ENCODE results near the gene NRAP. TPM values are rescaled to one million over a fixed set of nuclear protein-coding genes. Genes with fewer than 3 reads are reported as not detected.

Gene NRAP
- total RNA-seq, 2 donors from 2014 or later, result not detected

DNA sequence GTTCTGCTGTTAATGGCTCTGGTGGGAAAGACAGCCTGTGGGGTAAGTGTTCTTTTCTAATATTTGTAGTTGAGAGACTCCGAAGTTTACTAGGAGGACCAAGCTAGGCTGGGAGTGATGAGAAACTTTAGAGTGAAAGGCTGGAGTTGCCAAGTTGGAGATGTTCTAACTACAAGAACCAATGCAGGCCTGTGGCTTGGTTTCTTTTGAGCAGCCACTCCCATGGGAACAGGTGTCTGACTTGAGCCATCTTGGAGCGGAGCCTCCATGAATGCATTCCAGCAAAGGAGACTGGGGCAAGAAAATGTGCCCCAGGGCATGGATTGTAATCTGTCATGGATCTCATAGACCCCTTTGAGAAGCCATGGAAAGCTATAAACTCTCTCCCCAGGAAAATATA lies 110.7 kb downstream of the NRAP start:
- Histone ChIP-seq H3K4me3 (no peak overlapping the region), H3K27me3 (replicated peaks; ENCODE audit: insufficient read depth) (no peaks in the 10 kb centered on the region), H3K27ac (no peak overlapping the region), H3K4me1 (ENCODE audit: control insufficient read depth in 1 of 2, low read depth in 2 of 2) (peaks cover 3 to 15% of the 10 kb centered on the region in 2 donors), H3K9me3 (no peaks in the 10 kb centered on the region), H3K36me3 (no peaks in the 10 kb centered on the region)
- TF ChIP-seq, protein P1, sequence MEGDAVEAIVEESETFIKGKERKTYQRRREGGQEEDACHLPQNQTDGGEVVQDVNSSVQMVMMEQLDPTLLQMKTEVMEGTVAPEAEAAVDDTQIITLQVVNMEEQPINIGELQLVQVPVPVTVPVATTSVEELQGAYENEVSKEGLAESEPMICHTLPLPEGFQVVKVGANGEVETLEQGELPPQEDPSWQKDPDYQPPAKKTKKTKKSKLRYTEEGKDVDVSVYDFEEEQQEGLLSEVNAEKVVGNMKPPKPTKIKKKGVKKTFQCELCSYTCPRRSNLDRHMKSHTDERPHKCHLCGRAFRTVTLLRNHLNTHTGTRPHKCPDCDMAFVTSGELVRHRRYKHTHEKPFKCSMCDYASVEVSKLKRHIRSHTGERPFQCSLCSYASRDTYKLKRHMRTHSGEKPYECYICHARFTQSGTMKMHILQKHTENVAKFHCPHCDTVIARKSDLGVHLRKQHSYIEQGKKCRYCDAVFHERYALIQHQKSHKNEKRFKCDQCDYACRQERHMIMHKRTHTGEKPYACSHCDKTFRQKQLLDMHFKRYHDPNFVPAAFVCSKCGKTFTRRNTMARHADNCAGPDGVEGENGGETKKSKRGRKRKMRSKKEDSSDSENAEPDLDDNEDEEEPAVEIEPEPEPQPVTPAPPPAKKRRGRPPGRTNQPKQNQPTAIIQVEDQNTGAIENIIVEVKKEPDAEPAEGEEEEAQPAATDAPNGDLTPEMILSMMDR (IDR thresholded peaks at IDR 0.05), result no peak
- ATAC-seq (ENCODE audit: insufficient number of reproducible peaks, low FRiP score, low read depth) (no peak), DNase-seq (ENCODE audit: low spot score) (no peak)

DNA sequence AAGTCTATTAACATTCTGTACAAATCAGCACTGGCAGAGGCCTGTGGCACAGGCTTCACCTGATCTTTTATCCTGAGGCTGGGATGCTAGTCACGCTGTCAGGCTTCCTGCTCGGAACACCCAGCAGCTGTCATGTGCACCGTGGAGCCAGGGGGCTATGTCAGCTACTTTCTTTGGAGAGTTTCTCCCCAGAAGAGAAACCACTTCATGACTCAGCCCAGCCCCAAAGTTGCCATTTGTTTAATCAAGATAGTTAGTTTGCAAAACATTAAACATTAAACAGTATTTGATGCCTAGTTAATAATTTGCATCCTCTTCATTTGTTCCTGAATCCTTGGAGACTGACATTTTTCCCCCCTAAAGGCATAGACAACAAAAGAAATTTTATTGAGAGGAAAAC lies 111.1 kb downstream of the NRAP start, which contains the start of gene HABP2:
Gene HABP2, plus strand, starts transcription at position 353 of the 400 bp plus-strand sequence. CDS start 69 bp downstream, outside the sequence.
- Histone ChIP-seq H3K36me3 (no peaks in the 10 kb centered on the region), H3K9me3 (no peaks in the 10 kb centered on the region), H3K27me3 (replicated peaks; ENCODE audit: insufficient read depth) (no peaks in the 10 kb centered on the region), H3K27ac (no peak within 1 kb of the TSS), H3K4me3 (no peak within 1 kb of the TSS), H3K4me1 (ENCODE audit: control insufficient read depth in 1 of 2, low read depth in 2 of 2) (peaks cover 0 to 10% of the 10 kb centered on the region in 2 donors)
- DNase-seq (ENCODE audit: low spot score) (no peak), ATAC-seq (ENCODE audit: insufficient number of reproducible peaks, low FRiP score, low read depth) (no peak)
- TF ChIP-seq, protein P1 (IDR thresholded peaks at IDR 0.05), result no peak

DNA sequence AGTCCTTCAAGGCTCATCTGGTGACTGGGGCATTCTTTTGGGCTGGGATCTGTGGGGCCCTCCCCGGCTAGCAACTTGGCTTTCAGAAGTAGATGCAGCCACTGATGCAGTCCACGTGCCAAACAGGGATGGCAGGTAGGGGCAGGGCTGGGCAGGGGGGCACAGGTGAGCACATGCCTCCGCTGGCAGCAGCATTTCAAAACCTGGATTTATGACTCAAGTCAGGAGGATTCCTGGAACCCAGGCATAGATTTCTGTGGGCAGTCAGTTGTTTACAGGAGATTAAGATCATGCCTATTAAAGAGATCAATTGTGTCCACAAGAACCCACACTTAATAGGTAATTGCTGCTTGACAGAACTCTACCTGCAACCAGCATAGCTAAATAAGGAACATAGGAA lies 111.8 kb downstream of the NRAP start:
- H3K27me3 ChIP-seq (replicated peaks; ENCODE audit: insufficient read depth), result no peaks in the 10 kb centered on the region
- TF ChIP-seq, protein P1 (IDR thresholded peaks at IDR 0.05), result no peak
- no peak overlapping the region for H3K4me3 ChIP-seq
- ATAC-seq (ENCODE audit: insufficient number of reproducible peaks, low FRiP score, low read depth), result no peak
- H3K9me3 ChIP-seq, result no peaks in the 10 kb centered on the region
- H3K4me1 ChIP-seq (ENCODE audit: control insufficient read depth in 1 of 2, low read depth in 2 of 2), result peaks cover 0 to 3% of the 10 kb centered on the region in 2 donors
- H3K36me3 ChIP-seq, result no peaks in the 10 kb centered on the region
- H3K27ac ChIP-seq, result no peak overlapping the region
- no peak for DNase-seq (ENCODE audit: low spot score)

DNA sequence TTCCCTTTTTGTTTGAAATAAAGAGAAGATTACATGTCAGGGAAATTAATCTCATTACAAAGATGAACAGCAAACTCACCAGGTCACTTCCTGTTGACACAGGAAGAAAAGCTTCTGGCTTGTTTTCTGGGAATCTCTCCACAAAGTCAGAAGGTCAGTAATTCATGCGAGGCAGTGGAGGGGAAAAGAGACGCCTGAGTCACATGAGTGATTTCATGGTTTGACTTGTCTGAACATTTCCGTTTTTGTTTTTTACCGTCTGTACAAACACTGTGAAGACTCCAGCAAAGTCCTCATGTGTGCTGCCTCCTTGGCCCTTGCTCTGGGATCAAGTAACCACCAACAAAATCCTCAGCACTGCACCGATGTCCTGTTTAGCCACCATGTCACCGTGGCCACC lies 113.5 kb downstream of the NRAP start:
- H3K4me3 ChIP-seq, result no peak overlapping the region
- TF ChIP-seq, protein P1 (IDR thresholded peaks at IDR 0.05), result no peak
- no peak for DNase-seq (ENCODE audit: low spot score)
- no peaks in the 10 kb centered on the region for H3K27me3 ChIP-seq (replicated peaks; ENCODE audit: insufficient read depth)
- no peak overlapping the region for H3K27ac ChIP-seq
- ATAC-seq (ENCODE audit: insufficient number of reproducible peaks, low FRiP score, low read depth), result no peak
- H3K9me3 ChIP-seq, result no peaks in the 10 kb centered on the region
- H3K4me1 ChIP-seq (ENCODE audit: control insufficient read depth in 1 of 2, low read depth in 2 of 2), result no peaks in the 10 kb centered on the region
- no peaks in the 10 kb centered on the region for H3K36me3 ChIP-seq

DNA sequence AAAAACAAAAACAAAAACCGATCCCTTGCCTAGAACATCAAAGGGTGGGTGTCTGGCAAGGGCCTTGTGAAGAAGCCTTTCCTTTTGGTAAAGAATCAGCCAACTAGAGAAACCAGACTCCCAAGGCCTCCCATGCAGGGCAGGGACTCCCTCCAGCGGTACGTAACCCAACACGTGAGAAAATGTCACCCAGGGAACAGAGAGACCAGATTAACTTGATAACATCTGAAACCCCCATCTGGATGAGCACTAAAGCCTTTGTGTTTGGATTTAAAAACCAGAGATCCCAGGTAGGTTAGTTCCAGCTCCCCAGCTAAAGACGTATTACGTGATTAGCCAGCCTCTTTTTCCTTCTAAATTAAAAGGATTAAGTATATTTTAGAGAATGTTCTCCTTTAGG lies 114.0 kb downstream of the NRAP start:
- Histone ChIP-seq H3K27me3 (replicated peaks; ENCODE audit: insufficient read depth) (no peaks in the 10 kb centered on the region), H3K9me3 (no peaks in the 10 kb centered on the region), H3K4me3 (no peak overlapping the region), H3K4me1 (ENCODE audit: control insufficient read depth in 1 of 2, low read depth in 2 of 2) (no peaks in the 10 kb centered on the region), H3K36me3 (no peaks in the 10 kb centered on the region), H3K27ac (no peak overlapping the region)
- TF ChIP-seq, protein P1 (IDR thresholded peaks at IDR 0.05), result no peak
- DNase-seq (ENCODE audit: low spot score) (no peak), ATAC-seq (ENCODE audit: insufficient number of reproducible peaks, low FRiP score, low read depth) (no peak)

Measured in thoracic aorta (tissue), 2 donors.